ENCODE measurements around the gene TECTA.

- TF ChIP-seq CTCF (IDR thresholded peaks at IDR 0.05), result no peak
- no peak for TF ChIP-seq POLR2A (IDR thresholded peaks at IDR 0.05)
These were observed 128.6 kb downstream of the TECTA start for GRCh38 chr11:121229495-121230215.
